H1 (cell line): ENCODE measurements around the gene ACTR5. TPM values are rescaled to one million over a fixed set of nuclear protein-coding genes. Genes with fewer than 3 reads are reported as not detected.

ENCODE experiments used
- ASH2L ChIP-seq: fragments of 200-600, 300-600 bp; sonication (generic); IDR thresholded peaks from one replicate; pipeline ENCODE4 v1.7.1; 2017; ENCODE audit warnings: low read length
- BACH1 ChIP-seq: IDR thresholded peaks from 2 replicates; pipeline ENCODE4 v1.6.1; 2012; ENCODE audit warnings: low read length, improper control_type of control experiment
- BRCA1 ChIP-seq: IDR thresholded peaks from 2 replicates; pipeline ENCODE4 v1.6.1; 2012; ENCODE audit warnings: low read depth, low read length, improper control_type of control experiment
- EGR1 ChIP-seq: IDR thresholded peaks from 2 replicates; pipeline ENCODE4 v1.6.1; 2011; ENCODE audit warnings: low read depth, low read length, borderline replicate concordance
- HDAC6 ChIP-seq: IDR thresholded peaks from one replicate; pipeline ENCODE4 v1.7.1; 2012; ENCODE audit warnings: low read depth, mild to moderate bottlenecking, inconsistent platforms, low read length, moderate library complexity
- JUND ChIP-seq: IDR thresholded peaks from 2 replicates; pipeline ENCODE4 v1.6.1; 2011; ENCODE audit warnings: mild to moderate bottlenecking, improper control_type of control experiment, low read length
- KDM4A ChIP-seq: IDR thresholded peaks from one replicate; pipeline ENCODE4 v1.7.1; 2012; ENCODE audit warnings: low read depth, mild to moderate bottlenecking, moderate library complexity, low read length, inconsistent platforms; ENCODE audit not compliant: severe bottlenecking
- MAFK ChIP-seq: IDR thresholded peaks from 2 replicates; pipeline ENCODE4 v1.6.1; 2012; ENCODE audit warnings: low read depth, mild to moderate bottlenecking, improper control_type of control experiment, low read length
- NANOG ChIP-seq: IDR thresholded peaks from 2 replicates; pipeline ENCODE4 v1.6.1; 2011; ENCODE audit warnings: low read length, low read depth, mild to moderate bottlenecking, inconsistent platforms; ENCODE audit not compliant: insufficient read depth, poor library complexity, severe bottlenecking
- NRF1 ChIP-seq: IDR thresholded peaks from 2 replicates; pipeline ENCODE4 v1.6.1; 2011; ENCODE audit warnings: mild to moderate bottlenecking, low read depth, low read length, improper control_type of control experiment
- POLR2A ChIP-seq, 2 experiments: IDR thresholded peaks; 1 replicate in 1 of 2; 2 replicates in 1 of 2; pipeline ENCODE4 v1.6.1; 2011; ENCODE audit warnings: low read depth in 2 of 2, low read length in 2 of 2, mild to moderate bottlenecking in 2 of 2; ENCODE audit errors: control extremely low read depth in 1 of 2
- SAP30 ChIP-seq: fragments of 300-600 bp; sonication (generic); IDR thresholded peaks from 2 replicates; pipeline ENCODE4 v1.7.1; 2012; ENCODE audit warnings: low read length, moderate library complexity, mild to moderate bottlenecking, inconsistent platforms; ENCODE audit not compliant: insufficient read depth, insufficient replicate concordance
- SIRT6 ChIP-seq: IDR thresholded peaks from one replicate; pipeline ENCODE4 v1.7.1; 2012; ENCODE audit warnings: low read length, inconsistent platforms
- SUZ12 ChIP-seq: fragments of 200-600 bp; sonication (generic); IDR thresholded peaks from 2 replicates; pipeline ENCODE4 v1.6.1; 2012; ENCODE audit warnings: mild to moderate bottlenecking, inconsistent platforms, low read length, moderate library complexity, mixed read lengths
- TAF1 ChIP-seq: IDR thresholded peaks from 2 replicates; pipeline ENCODE4 v1.6.1; 2011; ENCODE audit warnings: mild to moderate bottlenecking, low read depth, low read length
- TBP ChIP-seq: IDR thresholded peaks from 2 replicates; pipeline ENCODE4 v1.6.1; 2011; ENCODE audit warnings: low read depth, low read length, improper control_type of control experiment
- polyA plus RNA-seq, 7 experiments: library from polyadenylated mRNA; depleted of rRNA in 3 of 7; stranded (reverse) in 5 of 7; unstranded in 2 of 7; fragments of >200 nt in 5 of 7; fragments of 200-250 nt in 2 of 7; gene quantifications; 1 replicate in 5 of 7; 2 replicates in 1 of 7; 4 replicates in 1 of 7; pipeline versions ENCODE4 v1.2.1 to v1.2.3, GENCODE V29; 2011 to 2013; ENCODE audit warnings: missing spikeins in 2 of 7, mixed read lengths in 2 of 7
- total RNA-seq: library from RNA; stranded (reverse); fragmentation: NEBNext Ultra II Directional; extraction: Animal tissue kit (Norgen Biotek cat#: 25700); gene quantifications from 2 replicates; pipeline ENCODE4 v1.2.1, GENCODE V29; 2021
- TF ChIP-seq, protein P1 (sequence below): IDR thresholded peaks from 2 replicates; pipeline ENCODE4 v1.6.1; 2012; ENCODE audit warnings: inconsistent platforms
- TF ChIP-seq, protein P2 (sequence below): IDR thresholded peaks from 2 replicates; pipeline ENCODE4 v1.6.1; 2012; ENCODE audit warnings: low read length, inconsistent platforms

The ACTR5 gene
- total and polyA plus RNA-seq, 2 of the 8 experiments (the other 6 are each of a cell fraction or from before 2014, with no cell fraction given): 10.4 to 14.4 TPM

GRCh38 chr20:38725931-38726803 is 22.1 kb upstream of the ACTR5 start (continued):
- TF ChIP-seq HDAC6 (no peak), BACH1 (no peak), ASH2L (no peak), SIRT6 (no peak), SUZ12 (peak; percentile 35), NANOG (no peak), TAF1 (no peak), JUND (no peak), NRF1 (no peak), BRCA1 (no peak), TBP (no peak), MAFK (no peak), SAP30 (no peak), EGR1 (no peak), POLR2A (IDR thresholded peaks at IDR 0.05; ENCODE audit: control extremely low read depth in 1 of 2, low read depth in 2 of 2, low read length in 2 of 2) (no peak), KDM4A (no peak)
- TF ChIP-seq, protein P1, sequence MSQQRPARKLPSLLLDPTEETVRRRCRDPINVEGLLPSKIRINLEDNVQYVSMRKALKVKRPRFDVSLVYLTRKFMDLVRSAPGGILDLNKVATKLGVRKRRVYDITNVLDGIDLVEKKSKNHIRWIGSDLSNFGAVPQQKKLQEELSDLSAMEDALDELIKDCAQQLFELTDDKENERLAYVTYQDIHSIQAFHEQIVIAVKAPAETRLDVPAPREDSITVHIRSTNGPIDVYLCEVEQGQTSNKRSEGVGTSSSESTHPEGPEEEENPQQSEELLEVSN: no peak
- TF ChIP-seq, protein P2, sequence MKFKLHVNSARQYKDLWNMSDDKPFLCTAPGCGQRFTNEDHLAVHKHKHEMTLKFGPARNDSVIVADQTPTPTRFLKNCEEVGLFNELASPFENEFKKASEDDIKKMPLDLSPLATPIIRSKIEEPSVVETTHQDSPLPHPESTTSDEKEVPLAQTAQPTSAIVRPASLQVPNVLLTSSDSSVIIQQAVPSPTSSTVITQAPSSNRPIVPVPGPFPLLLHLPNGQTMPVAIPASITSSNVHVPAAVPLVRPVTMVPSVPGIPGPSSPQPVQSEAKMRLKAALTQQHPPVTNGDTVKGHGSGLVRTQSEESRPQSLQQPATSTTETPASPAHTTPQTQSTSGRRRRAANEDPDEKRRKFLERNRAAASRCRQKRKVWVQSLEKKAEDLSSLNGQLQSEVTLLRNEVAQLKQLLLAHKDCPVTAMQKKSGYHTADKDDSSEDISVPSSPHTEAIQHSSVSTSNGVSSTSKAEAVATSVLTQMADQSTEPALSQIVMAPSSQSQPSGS: no peak
